Rectal smooth muscle tissue (tissue), 1 donor: ENCODE data around the gene MRPL44.
"Not testable (repeated sequence)": the region's sequence is repeated elsewhere in the genome, so short reads cannot be mapped to it uniquely, and the experiment has no call there.

Experiments used
- H3K27ac ChIP-seq: one replicate; pipeline ENCODE4 v1.7.0; 2013; ENCODE audit warnings: low read depth, low read length, inconsistent platforms
- H3K27me3 ChIP-seq: one replicate; pipeline ENCODE4 v1.7.0; 2013; ENCODE audit warnings: low read length; ENCODE audit not compliant: control insufficient read depth, insufficient read depth
- H3K36me3 ChIP-seq: one replicate; pipeline ENCODE4 v1.7.0; 2013; ENCODE audit warnings: low read length; ENCODE audit not compliant: control insufficient read depth, insufficient read depth
- H3K4me1 ChIP-seq: one replicate; pipeline ENCODE4 v1.7.0; 2013; ENCODE audit warnings: low read length; ENCODE audit not compliant: control insufficient read depth, insufficient read depth
- H3K4me3 ChIP-seq: one replicate; pipeline ENCODE4 v1.7.0; 2013; ENCODE audit warnings: low read length
- H3K9ac ChIP-seq: one replicate; pipeline ENCODE4 v1.7.0; 2013; ENCODE audit warnings: low read length

The MRPL44 gene

GRCh38 chr2:223981241-223981640 lies 24.0 kb downstream of the MRPL44 start:
- H3K27me3 ChIP-seq: peaks cover 3% of the 10 kb centered on the region
- no peaks in the 10 kb centered on the region for H3K36me3 ChIP-seq
- H3K4me3 ChIP-seq: no peak overlapping the region
- H3K4me1 ChIP-seq: no peaks in the 10 kb centered on the region
- H3K9ac ChIP-seq: no peak overlapping the region
- no peak overlapping the region for H3K27ac ChIP-seq

DNA sequence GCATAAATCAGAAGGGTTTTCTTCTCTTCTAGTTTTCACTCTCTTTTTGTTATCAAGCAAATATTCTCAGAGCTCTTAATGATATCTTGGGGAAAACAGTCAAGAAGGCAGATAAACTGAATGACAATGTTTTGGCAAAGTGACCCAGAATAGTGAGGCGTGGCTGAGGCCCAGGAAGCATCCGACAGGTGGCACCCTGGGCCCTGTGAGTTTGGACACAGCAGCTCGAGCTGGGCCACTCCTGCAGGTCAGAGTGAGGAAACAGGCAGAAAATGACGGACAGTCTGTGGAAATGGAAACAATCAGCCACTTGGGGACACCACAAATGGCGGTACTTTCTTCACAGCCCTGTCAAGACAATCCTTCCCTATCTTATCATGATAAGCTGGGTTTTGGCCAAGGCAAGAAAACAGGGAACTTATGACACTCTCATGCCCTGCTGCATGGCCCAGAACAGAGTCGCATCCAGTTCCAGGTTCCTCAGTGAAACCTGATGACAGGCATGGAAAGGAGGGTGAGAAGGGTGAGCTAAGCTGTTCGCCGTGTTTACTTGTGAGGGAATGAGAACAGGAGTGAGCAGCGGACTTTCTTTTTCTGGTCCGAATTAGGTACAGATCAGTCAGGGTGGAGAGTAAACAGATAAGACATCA lies 32.1 kb downstream of the MRPL44 start:
- H3K9ac ChIP-seq: no peak overlapping the region
- no peak overlapping the region for H3K27ac ChIP-seq
- H3K36me3 ChIP-seq: no peaks in the 10 kb centered on the region
- no peaks in the 10 kb centered on the region for H3K4me1 ChIP-seq
- no peak overlapping the region for H3K4me3 ChIP-seq
- peaks cover 3% of the 10 kb centered on the region for H3K27me3 ChIP-seq

- Histone ChIP-seq H3K9ac (no peak overlapping the region), H3K36me3 (no peaks in the 10 kb centered on the region), H3K4me1 (no peaks in the 10 kb centered on the region), H3K27me3 (peaks cover 3% of the 10 kb centered on the region), H3K27ac (no peak overlapping the region), H3K4me3 (no peak overlapping the region)
Measured at GRCh38 chr2:223989856-223990232, 32.6 kb downstream of the MRPL44 start.

GRCh38 chr2:223991611-223992010 lies 34.3 kb downstream of the MRPL44 start:
- H3K4me1 ChIP-seq: no peaks in the 10 kb centered on the region
- no peak overlapping the region for H3K4me3 ChIP-seq
- H3K9ac ChIP-seq: no peak overlapping the region
- no peaks in the 10 kb centered on the region for H3K27me3 ChIP-seq
- no peaks in the 10 kb centered on the region for H3K36me3 ChIP-seq
- no peak overlapping the region for H3K27ac ChIP-seq

DNA sequence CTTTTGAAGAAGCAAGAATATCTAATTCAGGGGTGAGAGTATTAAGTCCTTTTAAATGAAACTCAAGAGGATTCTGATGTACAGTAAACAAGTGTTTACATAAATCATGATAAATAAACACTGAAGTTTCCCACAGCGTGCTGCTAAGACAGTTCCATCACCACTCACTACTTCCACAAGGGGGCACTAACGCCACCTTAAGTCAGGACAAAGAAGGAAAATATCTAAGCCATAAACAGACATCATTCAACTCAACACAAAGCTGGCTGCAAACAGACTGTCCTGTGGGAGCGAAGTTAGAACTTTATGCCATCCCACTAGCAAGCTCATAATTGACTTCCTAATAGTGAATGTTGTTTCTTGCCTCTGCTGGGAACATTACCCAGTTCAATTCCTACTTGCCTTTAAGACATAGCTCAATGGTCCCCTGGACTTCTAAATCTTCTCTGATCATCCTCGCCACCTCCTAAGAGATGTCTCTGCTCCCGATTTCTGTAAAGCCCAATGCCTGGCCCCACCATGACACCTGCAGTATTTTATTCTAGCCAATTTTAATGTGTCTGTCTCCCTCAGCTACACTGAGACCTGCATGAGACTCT lies 36.5 kb downstream of the MRPL44 start:
- Histone ChIP-seq H3K36me3 (no peaks in the 10 kb centered on the region), H3K27ac (no peak overlapping the region), H3K4me3 (no peak overlapping the region), H3K9ac (no peak overlapping the region), H3K27me3 (no peaks in the 10 kb centered on the region), H3K4me1 (no peaks in the 10 kb centered on the region)

DNA sequence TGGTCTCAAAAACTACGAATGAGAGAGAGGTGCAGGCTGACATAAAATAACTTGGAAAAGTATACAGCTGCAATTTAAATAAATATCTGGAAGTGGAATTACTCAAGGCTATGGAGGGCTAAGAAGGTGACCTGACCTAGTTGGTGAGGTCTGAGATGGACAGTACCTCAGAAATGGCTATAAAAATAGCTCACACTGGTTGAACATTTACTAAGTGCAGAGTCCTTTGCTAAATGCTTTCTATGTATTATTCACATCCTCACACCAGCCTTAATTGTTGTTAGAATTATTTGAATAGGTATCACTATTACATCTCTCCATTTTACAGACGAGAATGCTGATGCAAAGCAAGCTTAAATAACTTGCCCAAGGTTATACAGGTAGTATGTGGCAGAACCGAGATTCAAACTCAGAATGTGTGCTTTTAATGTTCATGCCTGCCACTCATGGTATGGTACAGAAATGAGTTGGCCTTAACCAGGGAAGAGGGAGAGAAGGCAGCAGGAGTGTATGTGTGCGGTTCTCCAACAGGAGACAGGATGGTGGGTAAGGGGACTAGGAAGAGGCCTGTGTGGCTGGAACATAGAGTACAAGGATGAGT lies 37.4 kb downstream of the MRPL44 start:
- Histone ChIP-seq H3K36me3 (no peaks in the 10 kb centered on the region), H3K4me1 (no peaks in the 10 kb centered on the region), H3K27ac (no peak overlapping the region), H3K27me3 (no peaks in the 10 kb centered on the region), H3K4me3 (no peak overlapping the region), H3K9ac (no peak overlapping the region)

- no peaks in the 10 kb centered on the region for H3K36me3 ChIP-seq
- H3K4me3 ChIP-seq: no peak overlapping the region
- H3K27ac ChIP-seq: no peak overlapping the region
- no peak overlapping the region for H3K9ac ChIP-seq
- no peaks in the 10 kb centered on the region for H3K4me1 ChIP-seq
- H3K27me3 ChIP-seq: no peaks in the 10 kb centered on the region
Measured at GRCh38 chr2:223995569-223995968, 38.3 kb downstream of the MRPL44 start.

DNA sequence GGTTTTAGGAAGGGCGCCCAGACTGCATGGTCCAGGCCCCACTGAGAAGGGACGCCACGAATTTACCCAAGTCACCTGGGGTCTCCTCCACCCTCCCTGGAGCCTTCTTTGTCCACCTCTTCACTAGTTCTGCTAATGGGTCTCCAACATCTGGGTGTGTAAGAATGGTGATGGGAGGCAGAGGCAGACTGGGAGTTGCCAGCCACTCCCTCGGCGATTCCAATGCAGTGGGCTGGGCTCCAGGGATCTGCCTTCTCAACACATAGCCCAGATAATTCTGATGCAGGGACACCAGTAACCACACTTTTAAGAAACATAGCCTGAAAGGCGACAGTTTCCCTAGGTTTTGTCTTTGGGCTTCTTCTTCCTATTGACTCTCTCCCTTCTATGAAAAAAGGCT lies 39.1 kb downstream of the MRPL44 start:
- Histone ChIP-seq H3K27me3 (no peaks in the 10 kb centered on the region), H3K9ac (no peak overlapping the region), H3K36me3 (no peaks in the 10 kb centered on the region), H3K27ac (no peak overlapping the region), H3K4me1 (no peaks in the 10 kb centered on the region), H3K4me3 (no peak overlapping the region)

GRCh38 chr2:223997938-223998337 lies 40.7 kb downstream of the MRPL44 start:
- no peaks in the 10 kb centered on the region for H3K27me3 ChIP-seq
- no peak overlapping the region for H3K4me3 ChIP-seq
- H3K4me1 ChIP-seq: no peaks in the 10 kb centered on the region
- H3K27ac ChIP-seq: no peak overlapping the region
- no peaks in the 10 kb centered on the region for H3K36me3 ChIP-seq
- H3K9ac ChIP-seq: no peak overlapping the region

GRCh38 chr2:223998948-223999347 lies 41.7 kb downstream of the MRPL44 start:
- no peak overlapping the region for H3K4me3 ChIP-seq
- no peaks in the 10 kb centered on the region for H3K36me3 ChIP-seq
- no peak overlapping the region for H3K27ac ChIP-seq
- H3K4me1 ChIP-seq: no peaks in the 10 kb centered on the region
- H3K27me3 ChIP-seq: no peaks in the 10 kb centered on the region
- no peak overlapping the region for H3K9ac ChIP-seq

DNA sequence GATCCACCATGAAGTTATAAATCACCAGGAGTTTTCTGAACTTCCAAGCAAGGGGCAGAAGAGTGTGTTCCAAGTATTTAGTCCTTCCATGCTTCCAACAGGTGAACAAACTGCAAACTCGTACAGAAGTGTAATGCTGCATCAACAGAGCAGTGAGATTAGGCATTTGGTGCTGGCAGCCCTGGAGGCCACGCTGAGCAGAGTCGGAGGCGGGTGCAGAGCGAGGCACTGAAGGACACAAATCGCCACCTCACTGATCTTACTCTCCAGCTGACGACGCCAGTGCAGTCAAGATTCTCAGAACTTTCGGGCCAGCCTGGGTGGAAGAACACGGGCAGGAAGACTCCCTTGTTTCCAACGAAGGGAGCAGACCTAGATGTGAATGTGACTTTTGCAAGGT lies 42.6 kb downstream of the MRPL44 start:
- H3K36me3 ChIP-seq: no peaks in the 10 kb centered on the region
- H3K27me3 ChIP-seq: no peaks in the 10 kb centered on the region
- H3K4me1 ChIP-seq: no peaks in the 10 kb centered on the region
- H3K9ac ChIP-seq: no peak overlapping the region
- no peak overlapping the region for H3K27ac ChIP-seq
- no peak overlapping the region for H3K4me3 ChIP-seq

DNA sequence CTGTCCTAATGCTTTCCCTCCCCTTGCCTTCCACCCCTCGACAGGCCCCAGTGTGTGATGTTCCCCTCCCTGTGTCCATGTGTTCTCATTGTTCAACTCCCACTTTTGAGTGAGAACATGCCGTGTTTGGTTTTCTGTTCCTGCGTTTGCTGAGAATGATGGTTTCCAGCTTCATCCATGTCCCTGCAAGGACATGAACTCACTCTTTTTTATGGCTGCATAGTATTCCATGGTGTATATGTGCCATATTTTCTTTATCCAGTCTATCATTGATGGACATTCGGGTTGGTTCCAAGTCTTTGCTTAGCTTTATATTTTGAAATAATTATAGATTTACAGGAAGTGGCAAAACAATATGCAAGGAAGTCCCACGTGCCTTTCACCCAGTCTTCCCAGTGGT lies 43.4 kb downstream of the MRPL44 start:
- H3K36me3 ChIP-seq, H3K9ac ChIP-seq, H3K27ac ChIP-seq, H3K4me3 ChIP-seq, H3K4me1 ChIP-seq, H3K27me3 ChIP-seq: not testable (repeated sequence)

GRCh38 chr2:224004105-224004695 lies 46.9 kb downstream of the MRPL44 start:
- no peaks in the 10 kb centered on the region for H3K36me3 ChIP-seq
- H3K9ac ChIP-seq: no peak overlapping the region
- H3K4me3 ChIP-seq: no peak overlapping the region
- no peaks in the 10 kb centered on the region for H3K27me3 ChIP-seq
- no peaks in the 10 kb centered on the region for H3K4me1 ChIP-seq
- no peak overlapping the region for H3K27ac ChIP-seq
